Panc1 (cell line): Measurements from ENCODE around the gene SLC6A11. TPM values are rescaled to one million over a fixed set of nuclear protein-coding genes. Genes with fewer than 3 reads are reported as not detected.

Source experiments
- ATAC-seq: fragments of 200-7000 bp; cut with Tn5 transposase; 2 replicates; pipeline ENCODE4 v1.9.1; 2020; ENCODE audit warnings: mild to moderate bottlenecking, moderate library complexity
- BruUV-seq: library from RNA; stranded (reverse); fragments of 400-500 nt; replicated peaks from 2 replicates; lab custom pipeline; 2021; lab: Mats Ljungman, UMichigan
- CTCF ChIA-PET: fragments of 300-600 bp; sonication (Branson Sonifier 250); formaldehyde crosslinking; loops from one replicate; lab custom pipeline; 2022; ENCODE audit warnings: antibody characterized with exemption; lab: Charles Lee
- POLR2A ChIA-PET: fragments of 300-600 bp; sonication (Branson Sonifier 250); formaldehyde crosslinking; loops from one replicate; lab custom pipeline; 2022; ENCODE audit warnings: antibody characterized with exemption; lab: Charles Lee
- DNase-seq: peaks from one replicate; pipeline ENCODE4 v3.0.0-alpha.2; 2010; ENCODE audit warnings: low read depth, low spot score
- H3K27ac ChIP-seq: 2 replicates; pipeline ENCODE4 v1.5.1; 2011; ENCODE audit warnings: mild to moderate bottlenecking, low read length, inconsistent platforms
- H3K27me3 ChIP-seq: fragments of 200-500 bp; sonication (Bioruptor generic); 2 replicates; pipeline ENCODE4 v1.6.0; 2014; ENCODE audit warnings: low read length, inconsistent platforms; ENCODE audit not compliant: control insufficient read depth, insufficient read depth
- H3K36me3 ChIP-seq: fragments of 200-500 bp; sonication (Bioruptor generic); 2 replicates; pipeline ENCODE4 v1.5.1; 2014; ENCODE audit warnings: inconsistent platforms, mild to moderate bottlenecking, low read length, moderate library complexity; ENCODE audit not compliant: control insufficient read depth, insufficient read depth
- H3K4me1 ChIP-seq: 2 replicates; pipeline ENCODE4 v1.5.1; 2011; ENCODE audit warnings: inconsistent platforms, mild to moderate bottlenecking, low read length, moderate library complexity; ENCODE audit not compliant: control insufficient read depth, insufficient read depth
- H3K4me3 ChIP-seq, 2 experiments: 2 replicates each; pipeline ENCODE4 v1.5.1; 2011 to 2012; ENCODE audit warnings: low read depth in 2 of 2, low read length in 2 of 2, mild to moderate bottlenecking in 2 of 2, inconsistent platforms in 1 of 2, moderate library complexity in 1 of 2
- H3K9me3 ChIP-seq: fragments of 200-500 bp; sonication (Bioruptor generic); 2 replicates; pipeline ENCODE4 v1.5.1; 2014; ENCODE audit warnings: low read depth, mild to moderate bottlenecking, inconsistent platforms, low read length, moderate library complexity; ENCODE audit not compliant: control insufficient read depth, insufficient read depth
- POLR2AphosphoS5 ChIP-seq: IDR thresholded peaks from 2 replicates; pipeline ENCODE4 v1.6.1; 2012; ENCODE audit warnings: mild to moderate bottlenecking, low read depth, low read length, moderate library complexity
- REST ChIP-seq, 2 experiments: IDR thresholded peaks; 2 replicates each; pipeline ENCODE4 v1.6.1; 2011 to 2012; ENCODE audit warnings: low read depth in 2 of 2, control low read depth in 1 of 2, low read length in 1 of 2, mild to moderate bottlenecking in 1 of 2, moderate library complexity in 1 of 2; ENCODE audit not compliant: insufficient read depth in 1 of 2
- SIN3A ChIP-seq: IDR thresholded peaks from 2 replicates; pipeline ENCODE4 v1.6.1; 2012; ENCODE audit warnings: low read depth, mild to moderate bottlenecking, low read length, moderate library complexity, borderline replicate concordance; ENCODE audit not compliant: insufficient read depth
- TCF7L2 ChIP-seq: IDR thresholded peaks from 2 replicates; pipeline ENCODE4 v1.6.1; 2011; ENCODE audit warnings: mild to moderate bottlenecking, low read depth, low read length, inconsistent platforms
- in situ Hi-C: cut with HindIII; loops from 2 replicates; pipeline ENCODE4 v1.10.0; 2016; ENCODE audit warnings: low sequenced_read_pairs, low pct_unique_long_range_greater_than_20kb
- intact Hi-C: fragments of 100-400 bp; cut with micrococcal nuclease; formaldehyde crosslinking; loops from one replicate; pipeline ENCODE4 v1.10.0; 2022; ENCODE audit not compliant: unreplicated experiment
- total RNA-seq: library from RNA; stranded (reverse); gene quantifications from one replicate; pipeline ENCODE4 v1.2.1, GENCODE V29; 2021; ENCODE audit not compliant: unreplicated experiment
- TF ChIP-seq, protein P1 (sequence below): fragments of 450-650 bp; IDR thresholded peaks from 2 replicates; pipeline ENCODE4 v1.5.1; 2017; ENCODE audit warnings: mild to moderate bottlenecking

The SLC6A11 gene
- total RNA-seq, 1 experiment from 2014 or later = not detected

GRCh38 chr3:10775828-10776227 is 40.2 kb upstream of the SLC6A11 start:
- DNase-seq (no peak), ATAC-seq (no peak)
- Histone ChIP-seq H3K9me3 (no peaks in the 10 kb centered on the region), H3K4me3 (no peak overlapping the region), H3K4me1 (no peaks in the 10 kb centered on the region), H3K36me3 (no peaks in the 10 kb centered on the region), H3K27me3 (peaks cover 3% of the 10 kb centered on the region; the same call in 1 of the 2 replicates), H3K27ac (no peak overlapping the region)
- CTCF ChIA-PET = no interaction called here
- POLR2A ChIA-PET = no interaction called here
- no TSS peak for BruUV-seq
- in situ Hi-C loops (no loop called here), intact Hi-C loops (no loop called here)
- TF ChIP-seq SIN3A = no peak
- no peak for TF ChIP-seq TCF7L2
- TF ChIP-seq REST (IDR thresholded peaks at IDR 0.05; ENCODE audit: insufficient read depth in 1 of 2, low read depth in 2 of 2, low read length in 1 of 2) = no peak
- TF ChIP-seq, protein P1, sequence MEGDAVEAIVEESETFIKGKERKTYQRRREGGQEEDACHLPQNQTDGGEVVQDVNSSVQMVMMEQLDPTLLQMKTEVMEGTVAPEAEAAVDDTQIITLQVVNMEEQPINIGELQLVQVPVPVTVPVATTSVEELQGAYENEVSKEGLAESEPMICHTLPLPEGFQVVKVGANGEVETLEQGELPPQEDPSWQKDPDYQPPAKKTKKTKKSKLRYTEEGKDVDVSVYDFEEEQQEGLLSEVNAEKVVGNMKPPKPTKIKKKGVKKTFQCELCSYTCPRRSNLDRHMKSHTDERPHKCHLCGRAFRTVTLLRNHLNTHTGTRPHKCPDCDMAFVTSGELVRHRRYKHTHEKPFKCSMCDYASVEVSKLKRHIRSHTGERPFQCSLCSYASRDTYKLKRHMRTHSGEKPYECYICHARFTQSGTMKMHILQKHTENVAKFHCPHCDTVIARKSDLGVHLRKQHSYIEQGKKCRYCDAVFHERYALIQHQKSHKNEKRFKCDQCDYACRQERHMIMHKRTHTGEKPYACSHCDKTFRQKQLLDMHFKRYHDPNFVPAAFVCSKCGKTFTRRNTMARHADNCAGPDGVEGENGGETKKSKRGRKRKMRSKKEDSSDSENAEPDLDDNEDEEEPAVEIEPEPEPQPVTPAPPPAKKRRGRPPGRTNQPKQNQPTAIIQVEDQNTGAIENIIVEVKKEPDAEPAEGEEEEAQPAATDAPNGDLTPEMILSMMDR = no peak
- no peak for TF ChIP-seq POLR2AphosphoS5

- TF ChIP-seq, protein P1 = no peak
- TF ChIP-seq TCF7L2 = no peak
- TF ChIP-seq POLR2AphosphoS5 = no peak
- no peak for TF ChIP-seq SIN3A
- no peak for TF ChIP-seq REST (IDR thresholded peaks at IDR 0.05; ENCODE audit: insufficient read depth in 1 of 2, low read depth in 2 of 2, low read length in 1 of 2)
- ChIA-PET CTCF (interaction anchor here (0.5 kb wide), 1 partner anchor 105 kb away, joined by 3 read pairs; no protein-coding TSS in a partner anchor), POLR2A (no interaction called here)
- H3K9me3 ChIP-seq = no peaks in the 10 kb centered on the region
- H3K27me3 ChIP-seq = peaks cover 3% of the 10 kb centered on the region; the same call in 1 of the 2 replicates
- no peak overlapping the region for H3K27ac ChIP-seq
- H3K4me3 ChIP-seq = no peak overlapping the region
- intact Hi-C loops (no loop called here), in situ Hi-C loops (no loop called here)
- ATAC-seq = no peak
- no peaks in the 10 kb centered on the region for H3K4me1 ChIP-seq
- DNase-seq = no peak
- no TSS peak for BruUV-seq
- no peaks in the 10 kb centered on the region for H3K36me3 ChIP-seq
Measured at GRCh38 chr3:10777627-10778026, 38.4 kb upstream of the SLC6A11 start.
